HG03095 (cell line): ENCODE data around the gene KDM3A.

Experiments used
- ATAC-seq: cut with Tn5 transposase; IDR thresholded peaks from one replicate; pipeline ENCODE4 v1.9.1; 2021; ENCODE audit warnings: moderate library complexity; ENCODE audit not compliant: unreplicated experiment

KDM3A gene

GRCh38 chr2:86434290-86434689, 6.9 kb upstream of the KDM3A start:
- no peak for ATAC-seq

GRCh38 chr2:86435531-86435930, 5.6 kb upstream of the KDM3A start:
- ATAC-seq, result no peak

GRCh38 chr2:86436328-86436727, 4.8 kb upstream of the KDM3A start:
- no peak for ATAC-seq

- ATAC-seq, result no peak
Measured at GRCh38 chr2:86439879-86440630, 1.1 kb upstream of the KDM3A start.

- peak; percentile 13 for ATAC-seq
Measured at GRCh38 chr2:86441392-86441881, 266 bp downstream of the KDM3A start.

- no peak for ATAC-seq
Measured at GRCh38 chr2:86441882-86442641, 891 bp downstream of the KDM3A start.

- ATAC-seq, result peak; percentile 67
Measured at GRCh38 chr2:86442642-86443005, 1.5 kb downstream of the KDM3A start.

- ATAC-seq, result no peak
Measured at GRCh38 chr2:86443631-86444350, 2.6 kb downstream of the KDM3A start.

GRCh38 chr2:86445436-86445835, 4.3 kb downstream of the KDM3A start:
- ATAC-seq, result no peak

GRCh38 chr2:86446060-86446459, 4.9 kb downstream of the KDM3A start:
- ATAC-seq, result no peak

- no peak for ATAC-seq
Measured at GRCh38 chr2:86453836-86454235, 12.7 kb downstream of the KDM3A start.

GRCh38 chr2:86454238-86454637, 13.1 kb downstream of the KDM3A start:
- ATAC-seq, result no peak

- no peak for ATAC-seq
Measured at GRCh38 chr2:86455181-86455580, 14.0 kb downstream of the KDM3A start.

GRCh38 chr2:86461042-86461743, 20.0 kb downstream of the KDM3A start:
- ATAC-seq, result no peak

- ATAC-seq, result no peak
Measured at GRCh38 chr2:86464652-86465051, 23.5 kb downstream of the KDM3A start.

GRCh38 chr2:86466306-86466705, 25.1 kb downstream of the KDM3A start:
- ATAC-seq, result no peak

GRCh38 chr2:86468162-86469033, 27.2 kb downstream of the KDM3A start:
- no peak for ATAC-seq

- ATAC-seq, result no peak
Measured at GRCh38 chr2:86470890-86471289, 29.7 kb downstream of the KDM3A start.

- no peak for ATAC-seq
Measured at GRCh38 chr2:86471637-86472036, 30.5 kb downstream of the KDM3A start.

- no peak for ATAC-seq
Measured at GRCh38 chr2:86476092-86476491, 34.9 kb downstream of the KDM3A start.
